GM12874 (cell line): ENCODE measurements around the gene BTG2.

ENCODE experiments used
- CTCF ChIP-seq: IDR thresholded peaks from 2 replicates; pipeline ENCODE4 v1.5.1; 2011; ENCODE audit warnings: low read depth, mild to moderate bottlenecking, control low read depth, low read length, moderate library complexity; ENCODE audit not compliant: insufficient read depth

BTG2 gene

GRCh38 chr1:203278885-203279406, 26.4 kb upstream of the BTG2 start:
- TF ChIP-seq CTCF, result no peak

GRCh38 chr1:203280061-203280460, 25.3 kb upstream of the BTG2 start:
- no peak for TF ChIP-seq CTCF

- no peak for TF ChIP-seq CTCF
These were observed 24.3 kb upstream of the BTG2 start for GRCh38 chr1:203281033-203281432.

GRCh38 chr1:203281851-203282661, 23.3 kb upstream of the BTG2 start:
- TF ChIP-seq CTCF, result no peak

- TF ChIP-seq CTCF, result no peak
These were observed 22.4 kb upstream of the BTG2 start for GRCh38 chr1:203282720-203283542.

- no peak for TF ChIP-seq CTCF
These were observed 21.7 kb upstream of the BTG2 start for GRCh38 chr1:203283597-203283996.

GRCh38 chr1:203284411-203285123, 20.8 kb upstream of the BTG2 start:
- no peak for TF ChIP-seq CTCF
